ENCODE measurements around the gene MBP.

Gene MBP

DNA sequence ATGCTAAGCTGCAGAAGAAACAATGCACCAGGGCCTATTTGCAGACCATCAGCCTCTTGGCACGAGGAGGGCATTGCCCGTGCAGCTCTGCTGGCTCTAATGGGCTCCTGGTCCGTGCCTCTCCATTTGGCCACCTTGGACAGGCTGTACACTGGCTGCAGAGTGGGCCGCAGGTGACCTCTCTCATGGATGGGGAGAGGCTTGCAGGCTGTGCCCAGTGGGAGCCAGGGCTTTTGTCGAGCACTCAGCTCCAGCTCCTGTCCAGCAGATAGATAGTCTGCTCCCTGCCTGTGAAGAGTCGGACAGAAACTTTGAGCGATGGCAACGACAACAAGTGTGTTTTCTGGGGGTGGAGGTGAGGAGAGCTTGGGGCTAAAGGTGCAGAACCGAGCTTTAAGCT lies 100.9 kb downstream of the MBP start:
- TF ChIP-seq, protein P1, sequence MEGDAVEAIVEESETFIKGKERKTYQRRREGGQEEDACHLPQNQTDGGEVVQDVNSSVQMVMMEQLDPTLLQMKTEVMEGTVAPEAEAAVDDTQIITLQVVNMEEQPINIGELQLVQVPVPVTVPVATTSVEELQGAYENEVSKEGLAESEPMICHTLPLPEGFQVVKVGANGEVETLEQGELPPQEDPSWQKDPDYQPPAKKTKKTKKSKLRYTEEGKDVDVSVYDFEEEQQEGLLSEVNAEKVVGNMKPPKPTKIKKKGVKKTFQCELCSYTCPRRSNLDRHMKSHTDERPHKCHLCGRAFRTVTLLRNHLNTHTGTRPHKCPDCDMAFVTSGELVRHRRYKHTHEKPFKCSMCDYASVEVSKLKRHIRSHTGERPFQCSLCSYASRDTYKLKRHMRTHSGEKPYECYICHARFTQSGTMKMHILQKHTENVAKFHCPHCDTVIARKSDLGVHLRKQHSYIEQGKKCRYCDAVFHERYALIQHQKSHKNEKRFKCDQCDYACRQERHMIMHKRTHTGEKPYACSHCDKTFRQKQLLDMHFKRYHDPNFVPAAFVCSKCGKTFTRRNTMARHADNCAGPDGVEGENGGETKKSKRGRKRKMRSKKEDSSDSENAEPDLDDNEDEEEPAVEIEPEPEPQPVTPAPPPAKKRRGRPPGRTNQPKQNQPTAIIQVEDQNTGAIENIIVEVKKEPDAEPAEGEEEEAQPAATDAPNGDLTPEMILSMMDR (conservative IDR thresholded peaks at IDR 0.05), result no peak

DNA sequence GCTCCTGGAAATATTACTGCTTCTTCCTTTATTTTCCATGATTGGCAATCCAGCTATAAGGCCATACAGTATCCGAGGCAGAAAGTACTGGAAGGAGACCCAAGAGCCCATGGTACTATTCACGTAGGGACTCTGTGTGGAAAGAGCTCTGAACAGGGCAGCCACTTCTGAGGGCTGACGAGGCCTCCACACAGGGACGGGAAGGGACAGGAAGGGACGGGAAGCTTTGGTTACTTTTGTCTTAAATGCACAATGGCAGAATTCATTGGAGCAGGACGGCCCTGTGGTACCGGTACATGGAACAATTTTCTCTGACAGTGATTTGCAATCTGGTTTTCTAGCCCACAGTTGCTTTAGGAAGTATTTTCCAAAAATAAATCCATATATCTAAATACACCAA lies 102.4 kb downstream of the MBP start:
- TF ChIP-seq, protein P1 (conservative IDR thresholded peaks at IDR 0.05), result no peak

More for the DNA sequence above, 100.9 kb downstream of the MBP start:
- no peak overlapping the region for H3K27ac ChIP-seq

GRCh38 chr18:77025831-77026363 lies 106.7 kb downstream of the MBP start:
- TF ChIP-seq, protein P1 (conservative IDR thresholded peaks at IDR 0.05), result no peak
- no peak overlapping the region for H3K27ac ChIP-seq

More for the DNA sequence above, 102.4 kb downstream of the MBP start:
- no peak overlapping the region for H3K27ac ChIP-seq

DNA sequence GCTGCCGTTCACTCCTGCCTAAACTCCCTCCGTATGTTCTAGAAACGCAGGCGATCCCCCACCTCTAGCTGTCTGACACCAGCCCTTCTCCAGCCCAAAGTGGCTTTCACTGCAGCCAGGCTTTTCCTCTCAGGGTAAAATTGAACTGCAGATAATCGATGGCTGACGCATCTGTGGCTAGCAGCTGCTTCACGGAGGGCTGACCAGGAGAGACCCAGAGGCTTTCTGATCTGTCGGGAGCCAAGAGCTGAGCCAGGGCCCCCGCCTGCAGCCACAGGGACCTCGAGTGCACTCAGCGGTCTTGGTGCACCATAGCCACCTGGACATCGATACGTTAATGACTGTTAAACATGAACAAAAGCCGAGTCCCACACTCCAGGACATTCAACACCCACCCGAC lies 107.5 kb downstream of the MBP start:
- TF ChIP-seq, protein P1 (conservative IDR thresholded peaks at IDR 0.05), result no peak
- H3K27ac ChIP-seq, result no peak overlapping the region

- TF ChIP-seq, protein P1 (conservative IDR thresholded peaks at IDR 0.05), result no peak
- no peak overlapping the region for H3K27ac ChIP-seq
Measured at GRCh38 chr18:77024476-77024875, 108.1 kb downstream of the MBP start.

GRCh38 chr18:77023102-77023782 lies 109.3 kb downstream of the MBP start:
- TF ChIP-seq, protein P1 (conservative IDR thresholded peaks at IDR 0.05), result no peak
- no peak overlapping the region for H3K27ac ChIP-seq

DNA sequence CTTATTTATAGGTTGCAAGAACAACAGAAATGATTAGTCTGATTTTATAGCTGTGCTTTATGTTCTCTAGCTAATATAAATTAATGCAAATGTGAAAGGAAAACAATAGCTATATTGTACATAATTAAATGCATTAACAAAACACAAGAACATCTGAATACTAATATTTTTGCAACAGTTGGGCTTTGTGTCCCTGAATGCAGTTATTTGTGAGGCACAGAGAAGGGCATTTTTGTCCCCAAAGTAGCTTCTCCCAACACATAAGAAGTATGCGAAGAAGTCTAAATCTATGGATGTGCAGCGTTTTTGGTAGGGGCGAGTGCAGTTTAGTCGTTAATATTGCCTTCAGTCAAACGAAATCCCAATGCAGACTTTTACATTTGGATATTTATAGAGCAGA lies 110.0 kb downstream of the MBP start:
- no peak overlapping the region for H3K27ac ChIP-seq
- TF ChIP-seq, protein P1 (conservative IDR thresholded peaks at IDR 0.05), result no peak
